Measurements from ENCODE around the gene ATP8A2.
"Not testable (repeated sequence)": the region's sequence is repeated elsewhere in the genome, so short reads cannot be mapped to it uniquely, and the experiment has no call there.

The ATP8A2 gene

DNA sequence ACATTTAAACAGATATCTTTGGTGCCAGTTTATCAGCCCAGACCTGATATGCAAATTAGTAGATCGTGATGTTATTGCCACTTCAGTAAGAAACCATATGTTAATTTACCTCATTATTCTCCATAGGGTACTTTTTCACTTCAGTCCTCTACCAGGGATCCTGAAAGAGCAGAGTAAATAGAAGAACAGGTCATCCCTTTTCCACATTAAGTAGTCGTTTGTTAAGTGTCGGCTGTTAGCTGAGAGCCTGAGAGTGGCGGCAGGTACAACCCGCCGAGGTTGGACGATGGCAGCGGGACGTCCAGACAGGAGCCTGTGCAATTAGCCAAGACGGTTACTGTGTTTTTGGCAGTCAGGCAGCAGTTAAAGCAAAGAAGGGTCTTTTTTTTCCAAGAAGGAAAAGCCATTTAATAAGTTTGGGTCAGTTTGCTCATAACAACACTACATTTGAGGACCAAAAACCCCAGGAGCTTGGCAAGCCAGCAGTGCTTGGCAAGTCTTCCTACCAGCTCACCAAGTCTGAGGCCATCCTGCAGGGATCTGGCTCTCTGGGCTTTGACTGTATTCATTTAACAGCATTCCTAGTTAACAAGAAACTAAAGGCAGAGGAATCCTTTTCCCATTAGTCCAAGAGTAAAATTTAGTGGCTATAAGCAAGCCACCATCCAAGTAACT lies 448.2 kb downstream of the ATP8A2 start:
- Histone ChIP-seq H3K4me1 (ENCODE audit: control insufficient read depth in 1 of 2, insufficient read depth in 2 of 2, low read length in 2 of 2) (no peaks in the 10 kb centered on the region), H3K27me3 (ENCODE audit: low read depth, low read length) (no peaks in the 10 kb centered on the region), H3K9me3 (ENCODE audit: control insufficient read depth in 1 of 2, low read length in 2 of 2) (no peaks in the 10 kb centered on the region), H3K4me3 (ENCODE audit: low read depth in 1 of 2, low read length in 2 of 2) (no peak overlapping the region), H3K36me3 (ENCODE audit: control insufficient read depth in 1 of 2, insufficient read depth in 2 of 2, low read length in 2 of 2) (no peaks in the 10 kb centered on the region), H3K27ac (ENCODE audit: low read length) (no peak overlapping the region)

GRCh38 chr13:25821776-25822175 lies 450.0 kb downstream of the ATP8A2 start:
- H3K9me3 ChIP-seq (ENCODE audit: control insufficient read depth in 1 of 2, low read length in 2 of 2) = no peaks in the 10 kb centered on the region
- no peak overlapping the region for H3K4me3 ChIP-seq (ENCODE audit: low read depth in 1 of 2, low read length in 2 of 2)
- no peaks in the 10 kb centered on the region for H3K4me1 ChIP-seq (ENCODE audit: control insufficient read depth in 1 of 2, insufficient read depth in 2 of 2, low read length in 2 of 2)
- H3K27ac ChIP-seq (ENCODE audit: low read length) = no peak overlapping the region
- H3K36me3 ChIP-seq (ENCODE audit: control insufficient read depth in 1 of 2, insufficient read depth in 2 of 2, low read length in 2 of 2) = no peaks in the 10 kb centered on the region
- H3K27me3 ChIP-seq (ENCODE audit: low read depth, low read length) = no peaks in the 10 kb centered on the region

DNA sequence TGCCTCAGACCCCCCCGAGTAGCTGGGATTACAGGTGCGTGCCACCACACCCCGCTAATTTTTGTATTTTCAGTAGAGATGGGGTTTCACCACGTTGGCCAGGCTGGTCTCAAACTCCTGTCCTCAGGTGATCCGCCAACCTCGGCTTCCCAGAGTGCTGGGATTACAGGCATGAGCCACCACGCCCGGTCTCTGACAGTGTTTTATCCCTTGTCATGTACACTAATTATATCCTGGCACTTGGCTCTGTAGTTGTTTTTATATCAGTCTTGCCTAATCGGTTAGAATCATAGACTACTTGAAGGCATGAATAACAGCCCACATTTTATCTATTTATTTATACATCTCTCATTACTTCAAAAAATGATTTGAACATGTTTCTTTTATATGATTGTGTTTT lies 455.4 kb downstream of the ATP8A2 start:
- not testable (repeated sequence) for H3K4me1 ChIP-seq (ENCODE audit: control insufficient read depth in 1 of 2, insufficient read depth in 2 of 2, low read length in 2 of 2); H3K27ac ChIP-seq (ENCODE audit: low read length); H3K36me3 ChIP-seq (ENCODE audit: control insufficient read depth in 1 of 2, insufficient read depth in 2 of 2, low read length in 2 of 2); H3K4me3 ChIP-seq (ENCODE audit: low read depth in 1 of 2, low read length in 2 of 2); H3K9me3 ChIP-seq (ENCODE audit: control insufficient read depth in 1 of 2, low read length in 2 of 2); H3K27me3 ChIP-seq (ENCODE audit: low read depth, low read length)

- no peaks in the 10 kb centered on the region for H3K27me3 ChIP-seq (ENCODE audit: low read depth, low read length)
- H3K9me3 ChIP-seq (ENCODE audit: control insufficient read depth in 1 of 2, low read length in 2 of 2) = no peaks in the 10 kb centered on the region
- no peak overlapping the region for H3K4me3 ChIP-seq (ENCODE audit: low read depth in 1 of 2, low read length in 2 of 2)
- no peaks in the 10 kb centered on the region for H3K36me3 ChIP-seq (ENCODE audit: control insufficient read depth in 1 of 2, insufficient read depth in 2 of 2, low read length in 2 of 2)
- H3K27ac ChIP-seq (ENCODE audit: low read length) = no peak overlapping the region
- peaks cover 0 to 6% of the 10 kb centered on the region in 2 donors for H3K4me1 ChIP-seq (ENCODE audit: control insufficient read depth in 1 of 2, insufficient read depth in 2 of 2, low read length in 2 of 2)
These were observed 456.2 kb downstream of the ATP8A2 start for GRCh38 chr13:25827831-25828465.

DNA sequence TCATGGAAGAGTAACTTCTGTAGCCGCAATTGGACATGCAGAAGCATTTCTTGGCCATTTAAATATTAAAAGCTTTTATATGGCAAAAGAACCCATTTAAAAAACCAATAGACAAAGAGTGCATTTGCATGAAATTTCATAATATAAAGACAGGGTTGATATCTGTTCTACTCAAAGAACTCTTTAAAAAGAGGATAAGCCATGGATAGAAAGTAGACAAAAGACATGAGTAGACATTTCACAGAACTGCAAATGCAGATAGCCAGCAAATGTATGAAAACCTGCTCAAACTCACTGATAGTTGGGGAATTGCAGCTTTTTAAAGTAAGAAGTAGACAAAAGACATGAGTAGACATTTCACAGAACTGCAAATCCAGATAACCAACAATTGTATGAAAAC lies 462.0 kb downstream of the ATP8A2 start:
- no peak overlapping the region for H3K27ac ChIP-seq (ENCODE audit: low read length)
- H3K36me3 ChIP-seq (ENCODE audit: control insufficient read depth in 1 of 2, insufficient read depth in 2 of 2, low read length in 2 of 2) = no peaks in the 10 kb centered on the region
- no peaks in the 10 kb centered on the region for H3K9me3 ChIP-seq (ENCODE audit: control insufficient read depth in 1 of 2, low read length in 2 of 2)

DNA sequence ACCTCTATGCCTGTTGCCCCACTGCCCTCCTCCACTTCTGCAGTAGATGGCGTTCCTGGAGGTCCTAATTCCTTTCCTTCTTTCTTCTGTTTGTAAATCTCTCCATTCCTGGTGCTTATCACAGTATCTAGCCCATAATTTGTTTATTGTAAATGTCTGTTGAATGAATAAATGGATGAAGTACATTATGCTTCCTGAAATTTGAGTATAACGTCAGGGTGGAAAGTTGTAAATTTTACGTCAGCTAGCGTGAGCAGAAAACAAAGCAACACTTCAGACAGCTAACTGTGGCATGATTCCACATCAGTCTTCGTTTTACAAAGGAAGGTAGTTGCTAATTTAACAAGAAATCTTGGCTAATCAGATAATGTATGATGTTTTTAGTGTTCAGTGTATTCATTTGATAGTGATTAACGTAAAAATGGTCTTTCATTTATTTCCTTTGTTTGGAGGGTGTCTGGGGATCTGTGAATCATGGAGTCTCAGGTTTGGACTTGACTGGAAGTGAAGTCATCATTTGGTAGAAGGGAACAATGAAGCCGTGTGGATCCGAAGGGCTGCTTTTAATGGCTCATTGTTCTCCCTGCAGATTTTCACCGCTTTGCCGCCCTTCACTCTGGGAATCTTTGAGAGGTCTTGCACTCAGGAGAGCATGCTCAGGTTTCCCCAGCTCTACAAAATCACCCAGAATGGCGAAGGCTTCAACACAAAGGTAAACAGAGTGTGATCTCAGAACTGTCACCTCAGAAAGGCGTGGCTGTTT lies 465.0 kb downstream of the ATP8A2 start:
- Histone ChIP-seq H3K9me3 (ENCODE audit: control insufficient read depth in 1 of 2, low read length in 2 of 2) (no peaks in the 10 kb centered on the region), H3K36me3 (ENCODE audit: control insufficient read depth in 1 of 2, insufficient read depth in 2 of 2, low read length in 2 of 2) (no peaks in the 10 kb centered on the region), H3K4me3 (ENCODE audit: low read depth in 1 of 2, low read length in 2 of 2) (no peak overlapping the region), H3K27me3 (ENCODE audit: low read depth, low read length) (no peaks in the 10 kb centered on the region), H3K4me1 (ENCODE audit: control insufficient read depth in 1 of 2, insufficient read depth in 2 of 2, low read length in 2 of 2) (no peaks in the 10 kb centered on the region), H3K27ac (ENCODE audit: low read length) (no peak overlapping the region)

More for the DNA sequence above, 462.0 kb downstream of the ATP8A2 start:
- H3K4me3 ChIP-seq (ENCODE audit: low read depth in 1 of 2, low read length in 2 of 2) = no peak overlapping the region
- H3K4me1 ChIP-seq (ENCODE audit: control insufficient read depth in 1 of 2, insufficient read depth in 2 of 2, low read length in 2 of 2) = no peaks in the 10 kb centered on the region
- H3K27me3 ChIP-seq (ENCODE audit: low read depth, low read length) = no peaks in the 10 kb centered on the region

DNA sequence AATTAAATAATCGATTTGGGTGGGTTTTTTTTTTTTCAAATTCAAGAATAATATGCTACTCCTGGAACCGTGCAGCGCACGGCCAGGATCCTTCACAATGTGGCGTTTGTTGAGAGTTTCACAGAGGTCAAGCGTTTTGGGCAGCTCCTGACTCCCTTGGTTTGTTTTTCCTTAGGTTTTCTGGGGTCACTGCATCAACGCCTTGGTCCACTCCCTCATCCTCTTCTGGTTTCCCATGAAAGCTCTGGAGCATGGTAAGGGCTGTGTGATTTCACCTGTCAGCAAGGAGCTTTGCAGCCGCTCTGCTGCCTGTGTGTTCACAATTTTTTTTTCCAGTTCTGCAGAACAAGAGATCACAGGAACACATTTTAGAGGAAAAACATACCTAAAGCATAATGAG lies 467.6 kb downstream of the ATP8A2 start:
- Histone ChIP-seq H3K36me3 (ENCODE audit: control insufficient read depth in 1 of 2, insufficient read depth in 2 of 2, low read length in 2 of 2) (no peaks in the 10 kb centered on the region), H3K4me3 (ENCODE audit: low read depth in 1 of 2, low read length in 2 of 2) (no peak overlapping the region), H3K27me3 (ENCODE audit: low read depth, low read length) (no peaks in the 10 kb centered on the region), H3K27ac (ENCODE audit: low read length) (no peak overlapping the region), H3K9me3 (ENCODE audit: control insufficient read depth in 1 of 2, low read length in 2 of 2) (no peaks in the 10 kb centered on the region), H3K4me1 (ENCODE audit: control insufficient read depth in 1 of 2, insufficient read depth in 2 of 2, low read length in 2 of 2) (no peaks in the 10 kb centered on the region)

DNA sequence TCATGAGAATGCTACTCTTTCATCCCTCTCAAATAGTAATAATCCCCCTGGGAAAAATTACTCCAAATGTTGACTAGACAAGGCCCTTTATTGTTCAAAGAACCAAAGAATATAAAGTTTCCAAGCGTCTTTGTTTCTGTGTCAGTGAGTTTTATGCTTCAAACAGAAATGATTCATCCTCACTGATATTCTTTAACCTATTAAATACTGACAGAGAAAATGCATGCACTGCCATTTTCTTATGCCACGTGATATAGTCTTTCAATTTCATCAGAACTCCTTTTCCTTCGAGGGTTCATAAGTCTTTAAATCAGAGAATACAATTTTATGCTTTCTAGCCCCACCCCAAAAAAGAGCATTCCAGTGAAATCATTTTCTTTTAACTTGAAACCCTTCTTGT lies 468.5 kb downstream of the ATP8A2 start:
- H3K36me3 ChIP-seq (ENCODE audit: control insufficient read depth in 1 of 2, insufficient read depth in 2 of 2, low read length in 2 of 2) = no peaks in the 10 kb centered on the region
- no peaks in the 10 kb centered on the region for H3K27me3 ChIP-seq (ENCODE audit: low read depth, low read length)
- no peaks in the 10 kb centered on the region for H3K9me3 ChIP-seq (ENCODE audit: control insufficient read depth in 1 of 2, low read length in 2 of 2)
- no peak overlapping the region for H3K27ac ChIP-seq (ENCODE audit: low read length)
- no peak overlapping the region for H3K4me3 ChIP-seq (ENCODE audit: low read depth in 1 of 2, low read length in 2 of 2)
- no peaks in the 10 kb centered on the region for H3K4me1 ChIP-seq (ENCODE audit: control insufficient read depth in 1 of 2, insufficient read depth in 2 of 2, low read length in 2 of 2)

- no peaks in the 10 kb centered on the region for H3K9me3 ChIP-seq (ENCODE audit: control insufficient read depth in 1 of 2, low read length in 2 of 2)
- no peaks in the 10 kb centered on the region for H3K36me3 ChIP-seq (ENCODE audit: control insufficient read depth in 1 of 2, insufficient read depth in 2 of 2, low read length in 2 of 2)
- no peaks in the 10 kb centered on the region for H3K27me3 ChIP-seq (ENCODE audit: low read depth, low read length)
- no peak overlapping the region for H3K27ac ChIP-seq (ENCODE audit: low read length)
- no peaks in the 10 kb centered on the region for H3K4me1 ChIP-seq (ENCODE audit: control insufficient read depth in 1 of 2, insufficient read depth in 2 of 2, low read length in 2 of 2)
- H3K4me3 ChIP-seq (ENCODE audit: low read depth in 1 of 2, low read length in 2 of 2) = no peak overlapping the region
These were observed 469.2 kb downstream of the ATP8A2 start for GRCh38 chr13:25840931-25841330.

DNA sequence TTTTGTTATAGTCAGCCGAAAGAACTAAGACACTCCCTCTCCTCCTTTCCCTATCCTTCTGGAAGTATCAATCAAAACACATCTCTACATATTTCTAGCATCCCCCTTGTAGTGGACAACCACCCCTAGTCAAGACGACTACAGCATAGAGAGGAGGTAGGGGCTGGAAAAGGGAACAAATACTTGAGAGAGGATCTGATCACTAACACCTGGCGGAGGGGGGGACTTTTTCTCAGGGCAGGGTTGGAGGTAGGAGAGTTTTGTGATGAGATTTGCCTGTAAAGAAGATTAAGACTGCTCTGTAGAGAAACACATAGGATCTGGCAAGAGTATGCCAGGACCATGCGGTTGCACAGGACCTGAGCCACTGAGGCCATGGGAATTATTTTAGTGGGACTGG lies 471.9 kb downstream of the ATP8A2 start:
- Histone ChIP-seq H3K27ac (ENCODE audit: low read length) (no peak overlapping the region), H3K27me3 (ENCODE audit: low read depth, low read length) (no peaks in the 10 kb centered on the region), H3K36me3 (ENCODE audit: control insufficient read depth in 1 of 2, insufficient read depth in 2 of 2, low read length in 2 of 2) (no peaks in the 10 kb centered on the region), H3K4me1 (ENCODE audit: control insufficient read depth in 1 of 2, insufficient read depth in 2 of 2, low read length in 2 of 2) (no peaks in the 10 kb centered on the region), H3K4me3 (ENCODE audit: low read depth in 1 of 2, low read length in 2 of 2) (no peak overlapping the region), H3K9me3 (ENCODE audit: control insufficient read depth in 1 of 2, low read length in 2 of 2) (no peaks in the 10 kb centered on the region)

- H3K36me3 ChIP-seq (ENCODE audit: control insufficient read depth in 1 of 2, insufficient read depth in 2 of 2, low read length in 2 of 2) = no peaks in the 10 kb centered on the region
- no peaks in the 10 kb centered on the region for H3K9me3 ChIP-seq (ENCODE audit: control insufficient read depth in 1 of 2, low read length in 2 of 2)
- H3K27ac ChIP-seq (ENCODE audit: low read length) = no peak overlapping the region
- no peaks in the 10 kb centered on the region for H3K27me3 ChIP-seq (ENCODE audit: low read depth, low read length)
- no peak overlapping the region for H3K4me3 ChIP-seq (ENCODE audit: low read depth in 1 of 2, low read length in 2 of 2)
- H3K4me1 ChIP-seq (ENCODE audit: control insufficient read depth in 1 of 2, insufficient read depth in 2 of 2, low read length in 2 of 2) = no peaks in the 10 kb centered on the region
These were observed 473.0 kb downstream of the ATP8A2 start for GRCh38 chr13:25844559-25845434.

All from muscle layer of duodenum (tissue), 2 donors.